GM18507 (cell line): ENCODE results near the gene TXNRD1.
"Not testable (repeated sequence)": the region's sequence is repeated elsewhere in the genome, so short reads cannot be mapped to it uniquely, and the experiment has no call there.

ENCODE experiments used
- DNase-seq: peaks from one replicate; pipeline ENCODE4 v3.0.0; 2011; ENCODE audit warnings: low read depth; ENCODE audit not compliant: insufficient read length; ENCODE audit errors: extremely low spot score
- FAIRE-seq: peaks from 2 replicates; lab custom pipeline; 2011; peaks lifted over from hg19 to GRCh38; lab: Jason Lieb, UNC

Gene TXNRD1

DNA sequence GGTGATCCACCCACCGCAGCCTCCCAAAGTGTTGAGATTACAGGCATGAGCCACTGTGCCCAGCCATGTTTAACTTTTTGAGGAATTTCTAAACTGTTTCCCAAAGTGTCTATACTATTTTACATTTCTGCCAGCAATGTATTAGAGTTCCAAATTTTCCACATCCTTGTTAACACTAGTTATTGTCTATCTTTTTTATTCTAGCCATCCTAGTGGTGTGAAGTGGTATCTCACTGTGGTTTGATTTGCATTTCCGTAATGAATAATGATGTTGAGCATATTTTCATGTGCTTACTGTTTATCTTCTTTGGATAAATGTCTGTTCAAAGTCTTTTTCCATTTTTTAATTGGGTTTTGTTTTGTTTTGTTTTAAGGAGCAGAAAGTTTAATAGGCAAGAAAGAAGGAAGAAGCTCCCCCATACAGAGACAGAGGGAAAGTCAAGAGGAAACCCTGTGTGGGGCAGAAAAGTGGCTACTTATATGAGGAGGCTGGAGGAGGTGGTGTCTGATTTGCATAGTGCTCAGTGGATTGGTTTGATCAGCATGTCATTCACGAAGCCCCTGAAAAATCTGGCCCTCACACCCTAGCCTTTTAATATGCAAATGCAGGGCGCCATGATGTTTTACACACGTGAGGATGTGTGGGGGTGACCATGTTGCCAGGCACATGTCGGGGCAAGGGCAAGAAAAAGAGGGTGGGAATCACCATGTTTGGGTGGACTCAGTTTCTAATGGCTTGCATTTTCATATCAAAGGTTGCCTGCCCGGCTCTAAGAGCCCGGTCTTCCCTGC is 14.9 kb downstream of the TXNRD1 start:
- DNase-seq (no peak), FAIRE-seq (no peak)

DNA sequence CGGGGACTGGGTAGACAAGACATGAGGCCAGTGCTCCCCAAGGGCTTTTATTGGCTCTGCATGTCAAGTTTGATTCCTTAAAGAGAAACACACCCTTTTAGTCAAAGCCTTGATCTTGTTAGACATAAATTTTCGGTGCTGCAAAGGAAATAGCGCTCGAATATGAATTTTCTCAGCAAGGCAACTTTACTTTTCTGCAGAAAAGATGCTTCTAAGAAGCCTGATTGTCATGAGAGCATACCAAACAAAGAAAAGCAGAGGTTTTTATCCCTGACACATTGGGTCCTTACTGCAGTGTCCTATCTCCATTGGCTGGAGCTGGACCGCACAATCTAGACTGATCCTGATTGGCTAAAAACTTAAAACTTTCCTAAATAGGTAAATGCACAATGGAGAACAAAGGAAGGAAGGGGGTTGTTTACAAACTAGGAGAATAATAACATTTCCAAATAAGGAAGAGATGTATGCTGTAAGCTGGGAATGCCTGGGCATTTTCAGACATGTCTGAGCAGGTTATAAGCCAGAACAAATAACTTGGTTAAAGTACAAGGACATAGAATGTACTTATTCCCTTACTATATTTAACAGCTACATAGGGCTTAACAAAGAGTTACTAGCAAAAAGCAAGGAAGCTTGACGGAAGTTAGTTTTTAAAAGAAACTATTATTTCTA is 17.2 kb downstream of the TXNRD1 start:
- no peak for FAIRE-seq
- no peak for DNase-seq

DNA sequence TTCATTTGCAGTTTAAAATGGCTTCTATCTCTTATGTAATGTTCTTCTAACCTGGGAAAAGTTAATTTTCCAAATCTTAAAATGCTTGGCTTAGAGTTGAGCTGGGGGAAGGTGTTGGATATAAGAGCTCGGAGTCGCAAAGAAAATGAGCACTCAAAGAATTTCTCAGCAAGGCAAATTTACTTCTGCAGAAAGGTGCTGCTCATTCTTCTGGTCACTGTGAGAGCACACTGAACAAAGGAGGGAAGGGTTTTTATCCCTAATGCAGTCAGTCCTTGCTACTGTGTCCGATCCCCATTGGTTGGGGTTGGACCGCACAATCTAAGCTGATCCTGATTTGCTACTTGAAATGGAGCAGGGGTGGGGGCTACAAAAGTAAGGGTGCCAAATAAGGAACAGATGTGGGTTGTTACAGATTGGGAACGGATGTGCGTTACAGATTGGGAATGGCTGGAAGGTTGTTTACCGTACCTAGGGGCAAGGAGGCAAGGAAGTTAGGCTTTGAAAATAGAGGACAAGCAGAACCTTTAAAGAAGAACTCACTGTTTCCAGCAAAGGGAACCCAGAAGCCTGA is 19.4 kb downstream of the TXNRD1 start:
- no peak for FAIRE-seq
- DNase-seq, result no peak

DNA sequence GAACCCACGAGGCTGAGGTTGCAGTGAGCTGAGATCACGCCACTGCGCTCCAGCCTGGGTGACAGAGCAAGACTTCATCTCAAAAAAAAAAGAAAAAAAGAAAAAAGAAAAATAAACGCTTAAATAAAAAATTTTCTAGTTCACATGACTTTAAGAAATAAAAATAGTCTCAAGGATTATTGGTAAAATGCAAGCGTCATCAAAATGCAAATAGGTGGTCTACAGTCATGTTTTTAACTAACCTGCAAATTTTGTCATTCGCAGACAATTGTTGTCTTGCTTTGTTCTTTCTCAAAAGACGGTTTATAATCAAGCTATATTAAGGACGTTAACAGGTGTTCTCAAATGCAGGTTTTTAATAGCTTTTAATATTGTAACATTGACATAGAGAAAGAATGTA is 22.4 kb downstream of the TXNRD1 start:
- no peak for FAIRE-seq

DNA sequence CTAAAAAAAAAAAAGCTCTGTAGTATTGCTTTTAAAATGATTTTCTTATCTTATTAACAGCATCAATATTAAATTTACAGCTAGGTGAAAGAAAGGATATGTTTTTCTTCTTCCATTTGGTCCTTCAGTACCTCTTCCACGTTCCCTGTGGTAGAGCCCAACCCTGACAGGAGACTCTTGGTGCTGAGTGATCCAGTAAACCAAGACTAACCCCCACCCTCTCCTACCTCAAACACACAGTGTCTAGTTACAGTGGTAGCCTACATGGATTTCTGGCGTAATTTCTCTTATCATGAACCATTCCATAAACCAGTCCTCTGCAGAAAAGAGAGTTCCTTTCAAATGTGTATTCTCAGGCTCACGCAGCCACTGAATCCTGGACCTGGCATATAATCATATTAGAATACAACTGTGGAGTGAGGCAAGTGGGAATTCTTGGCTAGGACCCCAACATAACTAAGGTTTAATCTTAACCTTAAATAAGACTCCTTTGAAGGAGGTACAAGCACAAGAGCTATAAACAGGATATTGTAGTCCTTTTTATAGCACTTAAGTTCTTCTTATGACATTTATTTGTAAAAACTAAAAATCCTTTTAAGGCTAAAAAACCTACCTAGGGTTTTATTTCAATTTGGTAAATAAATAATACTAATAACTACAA is 27.1 kb downstream of the TXNRD1 start:
- FAIRE-seq (no peak), DNase-seq (no peak)

More for the DNA sequence above, 22.4 kb downstream of the TXNRD1 start:
- no peak for DNase-seq

DNA sequence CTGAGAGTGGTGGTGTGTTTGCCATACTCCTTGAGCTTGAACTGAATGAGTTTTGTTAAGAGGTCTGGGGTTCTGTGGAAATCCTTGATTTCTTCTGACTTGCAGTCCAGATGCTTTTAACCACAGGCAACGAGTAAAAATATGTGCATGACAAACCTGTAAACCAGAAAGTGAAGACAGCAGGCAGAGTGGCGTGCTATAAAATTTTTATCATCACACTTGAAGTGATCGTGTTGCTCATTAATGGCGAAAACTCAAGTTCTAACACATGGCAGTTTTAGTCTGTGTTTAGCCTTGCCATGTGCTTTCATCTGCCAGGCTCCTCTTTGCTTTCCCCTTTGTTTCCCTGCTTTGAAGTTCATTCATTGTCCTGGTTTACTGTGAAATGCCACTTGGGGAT is 28.0 kb downstream of the TXNRD1 start:
- no peak for DNase-seq
- FAIRE-seq, result no peak

DNA sequence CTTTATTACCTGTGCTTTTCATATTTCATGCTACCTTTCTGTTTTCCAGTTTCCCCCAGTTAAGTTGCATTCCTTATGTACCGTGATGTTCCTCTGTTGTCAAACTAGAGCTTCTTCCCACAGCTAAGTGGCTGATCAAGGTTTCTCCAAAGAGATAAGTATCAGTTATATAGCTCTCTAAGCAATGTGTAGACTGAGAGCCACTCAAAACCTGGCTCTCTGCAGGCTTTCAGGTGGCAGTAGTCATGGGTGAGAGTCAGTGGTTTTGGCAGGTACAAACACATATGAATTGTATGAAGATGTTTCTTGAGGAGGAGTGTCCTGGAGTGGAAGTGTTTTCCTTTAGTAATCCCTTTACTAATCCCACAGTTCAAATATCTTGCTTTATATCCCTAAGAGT is 28.4 kb downstream of the TXNRD1 start:
- DNase-seq, result no peak
- FAIRE-seq, result no peak

DNA sequence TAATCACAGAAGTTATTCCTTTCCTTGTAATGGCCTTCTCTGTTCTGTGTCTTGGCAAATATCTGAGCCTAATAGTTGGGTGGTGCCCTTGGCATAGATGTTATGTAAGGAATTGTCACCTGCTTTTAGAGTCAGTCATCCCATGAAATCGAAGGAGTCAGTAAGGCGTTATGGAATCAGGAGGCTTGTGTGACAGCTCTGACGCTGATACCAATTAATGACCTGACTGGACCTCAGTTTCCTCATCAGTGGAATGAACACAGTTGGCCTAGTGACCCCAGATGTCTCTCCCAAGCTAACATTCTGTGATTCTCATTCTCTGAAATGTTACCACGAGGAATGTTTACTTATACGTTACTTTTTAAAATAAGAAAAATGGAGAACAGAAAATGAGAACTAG is 32.1 kb downstream of the TXNRD1 start:
- FAIRE-seq, result no peak
- DNase-seq, result no peak

DNA sequence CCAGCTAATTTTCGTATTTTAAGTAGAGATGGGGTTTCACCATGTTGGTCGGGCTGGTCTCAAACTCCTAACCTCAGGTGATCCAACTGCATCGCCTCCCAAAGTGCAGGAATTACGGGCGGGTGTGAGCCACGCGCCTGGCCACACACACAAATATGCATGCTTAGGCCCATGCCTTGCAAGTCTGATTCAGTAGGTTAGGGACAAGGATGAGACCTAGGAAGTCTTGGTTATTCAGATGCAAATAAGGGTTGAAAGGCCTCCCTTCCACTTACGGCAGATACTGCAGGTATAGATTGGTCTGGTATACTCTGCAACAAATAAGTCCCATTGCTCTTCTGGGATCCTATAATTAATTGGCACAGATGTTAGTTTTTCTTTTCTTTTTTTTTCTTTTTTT is 32.9 kb downstream of the TXNRD1 start:
- FAIRE-seq (no peak), DNase-seq (no peak)

DNA sequence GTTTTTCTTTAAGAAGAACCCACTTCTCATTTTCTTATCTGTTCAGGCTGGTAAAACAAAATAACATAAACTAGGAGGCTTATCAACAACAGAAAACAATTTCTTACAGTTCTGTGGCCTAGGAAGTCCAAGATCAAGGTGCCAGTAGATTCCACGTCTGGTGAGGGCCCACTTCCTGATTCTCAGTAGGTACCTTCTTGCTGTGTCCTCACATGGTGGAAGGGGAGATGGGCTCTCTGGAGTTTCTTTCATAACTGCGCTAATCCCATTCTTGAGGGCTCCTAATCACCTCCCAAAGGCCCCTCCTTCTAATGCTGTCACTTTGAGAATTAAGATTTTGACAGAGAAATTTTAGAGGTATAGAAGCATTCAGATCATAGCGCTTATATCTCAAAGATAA is 33.4 kb downstream of the TXNRD1 start:
- FAIRE-seq, result no peak
- no peak for DNase-seq

DNA sequence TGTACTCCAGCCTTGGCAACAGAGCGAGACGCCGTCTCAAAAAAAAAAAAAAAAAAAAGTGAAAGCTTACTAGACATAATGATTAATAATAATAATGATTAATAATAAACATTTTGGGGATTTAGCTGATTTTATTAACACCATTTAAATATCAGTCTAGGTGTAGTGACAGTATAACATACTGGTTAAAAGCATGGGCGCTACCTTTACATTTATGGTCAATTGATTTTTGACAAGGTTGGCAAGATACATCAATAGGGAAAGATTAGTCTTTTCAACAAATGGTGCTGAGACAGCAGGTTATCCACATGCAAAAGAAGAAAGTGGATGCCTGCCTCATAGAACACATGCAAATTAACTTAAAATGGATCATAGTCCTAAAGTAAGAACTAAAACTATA is 34.3 kb downstream of the TXNRD1 start:
- DNase-seq (no peak), FAIRE-seq (no peak)

DNA sequence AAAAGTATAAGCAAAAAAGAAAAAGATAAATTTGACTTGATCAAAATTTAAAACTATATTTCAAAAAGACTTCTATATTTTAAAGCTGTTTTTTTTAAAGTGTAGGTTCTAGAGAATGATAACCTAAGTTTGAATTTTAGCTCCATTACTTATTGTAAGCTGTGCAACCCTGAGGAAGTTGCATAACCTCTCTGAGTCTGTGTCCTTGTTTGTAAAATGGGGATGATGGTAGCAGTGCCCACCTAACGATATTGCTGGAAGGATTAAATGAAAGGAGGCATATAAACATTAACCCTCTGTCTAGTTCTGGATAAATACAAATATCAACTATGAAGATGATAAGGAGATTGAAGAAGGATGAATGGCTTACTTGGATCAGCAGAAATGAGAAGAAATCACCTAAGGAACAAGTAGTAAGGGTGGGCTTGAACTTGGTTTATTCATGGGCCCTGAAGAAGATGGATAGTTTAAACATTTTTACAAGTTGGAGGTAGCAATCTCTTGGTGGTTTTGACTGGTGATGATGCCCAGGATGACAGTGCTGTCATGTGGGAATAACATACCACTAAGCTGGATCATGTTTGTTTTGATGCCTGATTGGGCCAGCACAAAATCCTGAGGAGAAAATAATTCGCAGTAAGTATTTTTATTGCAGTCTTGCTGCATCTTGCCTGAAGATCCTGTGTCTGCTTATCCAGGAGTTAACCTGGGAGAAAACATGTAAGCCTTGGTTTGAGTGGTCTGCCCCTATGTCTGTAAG is 35.0 kb downstream of the TXNRD1 start:
- DNase-seq, result no peak
- FAIRE-seq, result no peak

DNA sequence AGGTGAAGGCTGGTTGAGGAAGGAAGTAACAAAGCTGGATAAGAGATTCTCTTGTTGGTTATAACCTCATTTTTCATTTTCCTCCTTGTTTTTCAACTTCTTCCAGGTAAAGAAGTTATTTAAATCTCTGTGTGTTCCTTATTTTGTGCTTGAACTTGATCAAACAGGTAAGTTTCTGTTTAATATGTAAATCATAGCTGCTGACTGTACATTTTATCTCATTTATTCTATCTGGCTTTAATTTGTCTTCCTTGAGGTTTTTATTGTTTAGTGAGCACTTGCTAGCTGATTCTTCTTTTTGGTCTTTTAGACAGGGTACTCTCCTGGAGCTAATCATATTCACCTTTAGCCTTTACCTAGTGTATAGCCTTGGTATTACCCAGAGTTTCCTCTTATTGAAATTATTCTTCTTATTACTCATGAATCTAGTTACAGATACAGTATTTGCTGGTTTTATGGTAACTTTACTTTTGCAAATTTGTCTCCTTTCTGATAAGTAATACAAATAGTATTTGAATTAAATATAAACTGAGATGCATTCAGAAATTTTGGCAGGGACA is 42.4 kb downstream of the TXNRD1 start:
- DNase-seq (no peak), FAIRE-seq (no peak)

DNA sequence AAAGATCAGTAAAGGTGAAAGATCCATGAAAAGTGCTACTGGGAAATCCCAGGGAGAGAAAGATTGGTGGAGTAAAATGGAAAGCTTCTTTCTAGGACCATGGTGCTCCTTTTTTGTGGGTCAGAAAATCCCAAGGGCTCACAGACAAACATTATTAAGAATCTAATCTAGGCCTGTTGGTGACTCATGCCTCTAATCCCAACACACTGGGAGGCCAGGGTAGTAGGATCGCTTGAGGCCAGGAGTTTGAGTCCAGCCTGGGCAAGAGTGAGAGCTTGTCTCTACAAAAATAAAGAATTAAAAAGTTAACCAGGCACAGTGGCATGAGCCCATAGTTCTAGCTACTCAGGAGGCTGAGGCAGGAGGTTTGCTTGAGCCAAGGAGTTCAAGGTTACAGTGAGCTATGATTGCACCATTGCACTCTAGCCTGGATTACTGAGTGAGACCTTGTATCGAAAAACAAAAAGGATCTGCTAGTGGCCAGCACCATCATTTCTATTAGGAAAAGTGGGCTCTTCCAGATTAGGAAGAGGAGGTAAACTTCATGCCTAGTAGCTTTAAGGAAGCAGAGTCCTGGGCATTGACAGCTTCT is 43.0 kb downstream of the TXNRD1 start:
- DNase-seq (no peak), FAIRE-seq (no peak)

DNA sequence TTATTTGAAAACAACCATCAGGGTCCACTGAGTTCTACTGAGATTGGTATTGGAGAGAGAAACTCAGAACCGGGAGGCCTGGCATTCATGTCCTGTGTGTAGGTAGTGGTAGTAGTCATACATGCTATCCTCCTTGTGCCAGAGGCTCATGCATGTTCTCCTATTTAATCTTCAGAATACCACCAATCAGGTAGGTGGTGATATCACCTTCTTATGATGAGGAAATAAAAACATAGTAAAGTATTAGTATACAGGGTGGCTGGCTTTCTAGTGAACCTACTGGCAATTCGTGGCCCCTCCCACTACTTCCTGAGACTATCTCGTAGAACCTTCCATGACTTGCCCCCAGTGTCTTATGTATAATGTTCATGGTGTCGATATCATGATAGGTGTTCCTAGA is 47.4 kb downstream of the TXNRD1 start:
- DNase-seq (no peak), FAIRE-seq (no peak)

DNA sequence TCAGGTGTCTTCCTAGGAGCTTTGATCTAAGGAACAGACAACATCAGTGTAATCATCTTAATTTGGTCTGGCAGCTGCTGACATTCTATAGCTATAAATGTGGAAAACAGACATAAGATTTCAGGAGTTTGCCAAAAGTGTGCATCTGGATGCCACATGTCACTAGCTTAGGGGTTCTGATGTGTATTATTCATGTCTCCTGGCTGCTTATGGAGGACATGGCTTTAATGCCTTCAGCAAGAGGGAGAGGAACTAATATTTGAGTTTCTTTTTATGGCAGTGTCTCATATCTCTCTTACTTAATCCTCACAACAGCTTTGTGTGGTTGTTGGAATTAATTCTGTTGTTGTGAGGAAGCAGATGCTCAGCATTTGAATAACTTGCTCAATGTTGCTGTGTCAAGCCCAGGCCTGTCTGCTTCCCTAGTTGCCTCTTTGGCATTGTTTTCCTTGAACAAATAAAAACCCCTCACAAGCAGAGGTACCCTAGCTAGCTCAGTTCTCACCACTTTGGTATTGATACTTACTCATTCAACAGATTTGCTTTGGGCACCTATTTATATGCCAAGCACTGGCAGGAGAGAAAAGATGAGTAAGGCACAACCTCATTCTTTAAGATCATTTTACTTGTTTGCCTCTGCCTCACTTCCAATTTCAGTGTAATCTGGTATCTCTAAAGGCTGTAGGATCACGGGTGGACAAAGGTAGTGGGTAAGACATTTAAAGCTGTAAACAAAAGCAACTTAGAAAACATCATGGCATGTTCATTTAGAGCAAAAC is 48.2 kb downstream of the TXNRD1 start:
- no peak for FAIRE-seq
- DNase-seq, result no peak

DNA sequence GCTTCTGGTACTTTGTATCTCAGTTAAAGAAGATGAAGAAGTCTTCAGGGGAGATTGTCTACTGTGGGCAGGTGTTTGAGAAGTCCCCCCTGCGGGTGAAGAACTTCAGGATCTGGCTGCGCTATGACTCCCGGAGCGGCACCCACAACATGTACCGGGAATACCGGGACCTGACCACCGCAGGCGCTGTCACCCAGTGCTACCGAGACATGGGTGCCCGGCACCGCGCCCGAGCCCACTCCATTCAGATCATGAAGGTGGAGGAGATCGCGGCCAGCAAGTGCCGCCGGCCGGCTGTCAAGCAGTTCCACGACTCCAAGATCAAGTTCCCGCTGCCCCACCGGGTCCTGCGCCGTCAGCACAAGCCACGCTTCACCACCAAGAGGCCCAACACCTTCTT is 49.9 kb downstream of the TXNRD1 start:
- FAIRE-seq, result not testable (repeated sequence)

DNA sequence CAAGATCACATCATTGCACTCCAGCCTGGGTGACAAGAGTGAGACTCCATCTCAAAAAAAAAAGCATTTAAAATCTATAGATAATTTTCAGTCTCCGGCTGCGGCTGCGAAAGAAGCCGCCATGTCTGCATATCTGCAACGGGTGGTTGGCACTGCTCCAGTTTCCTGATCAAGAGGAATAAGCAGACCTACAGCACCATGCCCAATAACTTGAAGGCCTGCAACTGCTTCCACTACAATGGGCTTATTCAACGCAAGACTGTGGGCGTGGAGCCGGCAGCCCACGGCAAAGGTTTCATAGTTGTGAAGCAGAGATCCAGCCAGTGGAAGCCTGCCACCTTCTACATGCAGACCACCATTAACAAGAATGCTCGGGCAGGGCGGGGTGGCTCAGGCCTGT is 57.4 kb downstream of the TXNRD1 start:
- FAIRE-seq (no peak), DNase-seq (no peak)

More for the DNA sequence above, 49.9 kb downstream of the TXNRD1 start:
- DNase-seq, result not testable (repeated sequence)
